HG03442 (cell line): ENCODE measurements around the gene UPF3A.
"Not testable (repeated sequence)": the region's sequence is repeated elsewhere in the genome, so short reads cannot be mapped to it uniquely, and the experiment has no call there.

Experiments used
- ATAC-seq: cut with Tn5 transposase; IDR thresholded peaks from one replicate; pipeline ENCODE4 v1.9.1; 2021; ENCODE audit warnings: mild to moderate bottlenecking, moderate library complexity; ENCODE audit not compliant: unreplicated experiment

UPF3A gene, protein sequence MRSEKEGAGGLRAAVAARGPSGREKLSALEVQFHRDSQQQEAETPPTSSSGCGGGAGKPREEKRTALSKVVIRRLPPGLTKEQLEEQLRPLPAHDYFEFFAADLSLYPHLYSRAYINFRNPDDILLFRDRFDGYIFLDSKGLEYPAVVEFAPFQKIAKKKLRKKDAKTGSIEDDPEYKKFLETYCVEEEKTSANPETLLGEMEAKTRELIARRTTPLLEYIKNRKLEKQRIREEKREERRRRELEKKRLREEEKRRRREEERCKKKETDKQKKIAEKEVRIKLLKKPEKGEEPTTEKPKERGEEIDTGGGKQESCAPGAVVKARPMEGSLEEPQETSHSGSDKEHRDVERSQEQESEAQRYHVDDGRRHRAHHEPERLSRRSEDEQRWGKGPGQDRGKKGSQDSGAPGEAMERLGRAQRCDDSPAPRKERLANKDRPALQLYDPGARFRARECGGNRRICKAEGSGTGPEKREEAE

GRCh38 chr13:114281351-114282040 is at the start of gene UPF3A:
Gene UPF3A, plus strand, starts transcription at chr13:114281601. Its CDS starts 39 bp downstream, at chr13:114281640.
- ATAC-seq = peak; percentile 58

GRCh38 chr13:114231886-114232285 is 49.5 kb upstream of the UPF3A start:
- no peak for ATAC-seq

- no peak for ATAC-seq
Observed at GRCh38 chr13:114234266-114234644, 47.1 kb upstream of the UPF3A start.

DNA sequence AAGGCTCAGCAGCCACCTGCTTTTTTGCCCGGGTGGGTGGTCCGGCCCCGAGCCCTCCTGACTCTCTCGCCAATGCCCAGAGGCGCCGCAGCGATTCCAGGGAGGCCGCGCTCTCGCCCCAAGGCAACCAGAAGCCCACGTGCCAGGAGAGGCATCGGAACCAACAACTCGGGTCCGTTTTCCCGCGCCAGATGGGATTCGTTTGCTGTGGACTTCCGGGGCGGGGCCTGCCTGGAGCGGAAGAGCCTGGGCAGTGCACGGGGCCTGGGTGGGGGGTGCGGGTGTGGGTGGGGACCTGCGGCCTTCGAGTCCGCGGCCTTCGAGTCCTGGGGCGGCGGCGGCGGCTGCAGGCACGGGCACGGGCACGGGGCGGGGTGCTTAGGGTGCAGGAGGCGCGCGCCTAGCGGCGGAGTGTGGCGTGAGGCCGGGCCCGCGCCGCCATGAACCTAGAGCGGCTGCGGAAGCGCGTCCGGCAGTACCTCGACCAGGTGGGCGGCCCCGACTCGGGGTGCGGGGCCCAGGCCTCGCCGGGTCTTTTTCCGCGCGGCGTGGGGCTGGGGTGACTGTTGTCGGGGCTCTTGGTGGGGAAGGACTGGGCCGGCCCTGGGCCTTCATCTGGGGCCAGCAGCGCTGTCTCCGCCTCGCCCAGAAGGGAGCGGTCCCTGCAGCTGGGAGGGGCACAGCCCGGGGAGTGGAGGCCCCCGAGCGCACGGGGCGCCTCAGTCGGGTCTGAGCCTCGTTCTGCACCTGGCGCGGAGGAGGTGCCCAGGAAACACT is 46.6 kb upstream of the UPF3A start, which contains the start of gene CDC16:
Gene CDC16, plus strand, starts transcription at position 253 of the 777 bp plus-strand sequence. Its CDS starts 188 bp downstream, at position 441.
- peak; percentile 86 for ATAC-seq

- no peak for ATAC-seq
Observed at GRCh38 chr13:114235697-114236096, 45.7 kb upstream of the UPF3A start.

- ATAC-seq = no peak
Observed at GRCh38 chr13:114236227-114236626, 45.2 kb upstream of the UPF3A start.

DNA sequence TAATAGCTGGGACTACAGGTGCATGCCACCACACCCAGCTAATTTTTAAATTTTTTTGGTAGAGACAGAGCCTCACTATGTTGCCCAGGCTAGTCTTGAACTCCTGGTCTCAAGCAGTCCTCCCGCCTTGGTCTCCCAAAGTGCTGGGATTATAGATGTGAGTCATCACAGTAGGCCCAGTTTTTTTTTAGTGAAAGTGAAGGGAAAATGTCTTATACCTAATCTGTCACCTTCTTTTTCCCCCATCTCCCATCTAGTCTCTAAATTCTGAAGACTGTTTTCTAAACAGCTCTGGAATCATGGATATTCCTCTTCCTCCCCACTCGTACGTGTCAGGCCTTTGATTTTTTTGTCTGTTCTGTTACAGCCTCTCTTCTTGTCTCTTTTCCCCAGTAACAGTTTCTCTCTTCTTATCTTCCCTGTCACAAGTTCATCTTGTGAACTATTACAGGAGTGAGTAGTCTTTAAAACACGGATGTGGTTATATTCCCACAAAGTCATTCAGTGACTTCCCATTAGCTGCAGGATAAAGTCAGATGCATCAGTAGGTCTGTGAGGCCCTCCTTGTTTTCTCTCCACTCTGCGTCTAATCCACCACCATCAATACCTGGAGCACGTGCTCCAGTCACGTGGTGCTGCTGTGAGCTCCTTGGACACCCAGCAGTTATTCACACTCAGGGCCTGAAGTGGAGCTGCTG is 43.8 kb upstream of the UPF3A start:
- no peak for ATAC-seq

GRCh38 chr13:114241918-114242317 is 39.5 kb upstream of the UPF3A start:
- ATAC-seq = no peak

GRCh38 chr13:114243971-114244370 is 37.4 kb upstream of the UPF3A start:
- no peak for ATAC-seq

- no peak for ATAC-seq
Observed at GRCh38 chr13:114244637-114245036, 36.8 kb upstream of the UPF3A start.

- ATAC-seq = no peak
Observed at GRCh38 chr13:114248011-114248410, 33.4 kb upstream of the UPF3A start.

DNA sequence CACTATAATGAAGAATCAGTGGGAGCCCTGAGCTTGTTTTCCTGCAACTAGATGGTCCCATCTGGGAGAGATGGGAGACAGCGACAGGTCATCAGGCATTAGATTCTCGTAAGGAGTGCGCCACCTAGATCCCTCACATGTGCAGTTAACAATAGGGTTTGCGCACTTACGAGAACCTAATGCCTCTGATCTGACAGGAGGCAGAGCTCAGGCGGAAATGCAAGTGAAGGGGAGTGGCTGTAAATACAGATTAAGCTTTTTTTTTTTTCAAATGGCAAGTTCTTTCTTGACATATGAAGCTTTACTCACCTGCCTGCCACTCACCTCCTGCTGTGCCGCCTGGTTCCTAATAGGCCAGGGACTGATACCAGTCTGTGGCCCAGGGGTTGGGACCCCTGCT is 32.3 kb upstream of the UPF3A start:
- ATAC-seq = no peak

GRCh38 chr13:114251639-114252440 is 29.6 kb upstream of the UPF3A start:
- not testable (repeated sequence) for ATAC-seq

DNA sequence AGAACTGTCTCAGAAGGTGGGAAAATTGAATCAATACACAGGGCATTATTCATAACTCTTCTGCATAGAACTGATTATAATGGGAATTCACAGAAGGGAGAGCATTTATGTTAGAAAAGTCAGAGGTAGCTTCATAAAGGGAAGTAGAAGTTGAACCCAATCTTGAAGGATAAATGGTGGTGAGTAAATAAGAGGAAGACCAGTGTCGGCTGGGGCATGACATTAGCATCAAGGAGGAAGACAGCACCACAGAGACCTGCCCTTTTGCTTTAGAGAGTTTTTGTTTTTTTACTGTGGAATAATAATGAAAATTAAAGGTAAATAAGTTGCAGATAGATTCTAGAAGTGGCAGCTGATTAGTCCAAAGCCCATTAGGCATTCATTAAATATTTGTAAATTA is 24.9 kb upstream of the UPF3A start:
- no peak for ATAC-seq

DNA sequence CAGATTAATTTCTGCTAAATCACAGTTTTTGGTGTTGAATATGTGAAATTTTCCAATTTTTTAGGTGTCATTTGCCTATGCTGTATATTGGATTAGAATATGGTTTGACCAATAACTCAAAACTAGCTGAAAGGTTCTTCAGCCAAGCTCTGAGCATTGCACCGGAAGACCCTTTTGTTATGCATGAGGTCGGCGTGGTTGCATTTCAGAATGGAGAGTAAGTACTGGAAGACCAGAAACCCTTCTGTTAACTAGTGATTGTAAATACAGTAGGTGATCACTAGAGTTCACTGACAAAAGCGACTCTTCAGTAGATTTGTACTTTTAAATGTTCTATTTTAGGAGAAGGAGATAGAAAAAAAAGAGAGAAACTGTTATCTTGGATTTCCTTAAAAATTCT is 24.4 kb upstream of the UPF3A start:
- no peak for ATAC-seq

GRCh38 chr13:114258589-114258988 is 22.8 kb upstream of the UPF3A start:
- ATAC-seq = no peak

DNA sequence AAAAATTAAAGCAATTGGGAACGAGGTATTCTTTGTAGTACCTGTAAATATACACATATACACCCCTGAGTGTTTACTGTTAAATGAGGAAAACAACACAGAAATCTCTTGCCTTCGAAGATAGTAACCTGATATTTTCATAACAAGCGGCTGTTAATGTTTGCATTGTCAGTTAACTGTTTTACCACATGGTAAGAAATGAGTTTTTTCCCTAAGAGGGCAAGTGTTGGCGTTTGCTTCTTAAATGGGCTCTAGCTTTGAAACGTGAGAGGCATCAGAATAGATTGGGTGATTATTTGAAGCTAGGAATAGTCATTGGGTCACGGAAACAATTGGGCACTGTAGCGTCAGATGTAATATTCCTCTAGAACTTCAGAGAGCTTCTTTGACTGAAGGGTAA is 22.0 kb upstream of the UPF3A start:
- ATAC-seq = no peak

- ATAC-seq = no peak
Observed at GRCh38 chr13:114259974-114260373, 21.4 kb upstream of the UPF3A start.

- ATAC-seq = no peak
Observed at GRCh38 chr13:114260814-114261213, 20.6 kb upstream of the UPF3A start.
